ENCODE results near the gene SP2. TPM values are rescaled to one million over a fixed set of nuclear protein-coding genes. Genes with fewer than 3 reads are reported as not detected.

The SP2 gene
- total RNA-seq, 1 donor from 2014 or later, result 18.0 TPM

DNA sequence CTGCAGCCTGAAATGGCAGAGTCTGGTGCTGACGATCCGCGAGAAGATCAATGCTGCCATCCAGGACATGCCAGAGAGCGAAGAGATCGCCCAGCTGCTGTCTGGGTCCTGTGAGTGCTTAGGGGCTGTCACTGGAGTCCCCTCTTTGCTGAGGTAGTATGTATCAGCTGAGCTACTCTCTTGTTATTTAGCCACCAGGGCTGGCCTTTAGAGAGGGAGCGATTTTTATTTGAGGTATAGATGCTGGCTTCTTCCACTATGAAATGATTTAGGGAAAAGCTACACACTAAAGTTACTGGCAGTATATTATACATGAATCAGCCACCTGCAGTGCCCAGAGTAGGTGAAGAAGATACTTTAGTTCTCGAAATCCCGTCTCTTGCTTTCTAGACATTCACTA lies 77.5 kb downstream of the SP2 start:
- TF ChIP-seq, protein P1, sequence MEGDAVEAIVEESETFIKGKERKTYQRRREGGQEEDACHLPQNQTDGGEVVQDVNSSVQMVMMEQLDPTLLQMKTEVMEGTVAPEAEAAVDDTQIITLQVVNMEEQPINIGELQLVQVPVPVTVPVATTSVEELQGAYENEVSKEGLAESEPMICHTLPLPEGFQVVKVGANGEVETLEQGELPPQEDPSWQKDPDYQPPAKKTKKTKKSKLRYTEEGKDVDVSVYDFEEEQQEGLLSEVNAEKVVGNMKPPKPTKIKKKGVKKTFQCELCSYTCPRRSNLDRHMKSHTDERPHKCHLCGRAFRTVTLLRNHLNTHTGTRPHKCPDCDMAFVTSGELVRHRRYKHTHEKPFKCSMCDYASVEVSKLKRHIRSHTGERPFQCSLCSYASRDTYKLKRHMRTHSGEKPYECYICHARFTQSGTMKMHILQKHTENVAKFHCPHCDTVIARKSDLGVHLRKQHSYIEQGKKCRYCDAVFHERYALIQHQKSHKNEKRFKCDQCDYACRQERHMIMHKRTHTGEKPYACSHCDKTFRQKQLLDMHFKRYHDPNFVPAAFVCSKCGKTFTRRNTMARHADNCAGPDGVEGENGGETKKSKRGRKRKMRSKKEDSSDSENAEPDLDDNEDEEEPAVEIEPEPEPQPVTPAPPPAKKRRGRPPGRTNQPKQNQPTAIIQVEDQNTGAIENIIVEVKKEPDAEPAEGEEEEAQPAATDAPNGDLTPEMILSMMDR (IDR thresholded peaks at IDR 0.05; ENCODE audit: unreplicated experiment), result no peak
- Mint-ChIP-seq H3K36me3 (peaks cover 18% of the 10 kb centered on the region), H3K27ac (no peak overlapping the region), H3K9me3 (no peaks in the 10 kb centered on the region), H3K4me1 (peaks cover 24% of the 10 kb centered on the region), H3K4me3 (no peak overlapping the region), H3K27me3 (ENCODE audit: low read depth) (no peaks in the 10 kb centered on the region)
- no peak for DNase-seq (ENCODE audit: low spot score in 2 of 2, unreplicated experiment in 2 of 2)

DNA sequence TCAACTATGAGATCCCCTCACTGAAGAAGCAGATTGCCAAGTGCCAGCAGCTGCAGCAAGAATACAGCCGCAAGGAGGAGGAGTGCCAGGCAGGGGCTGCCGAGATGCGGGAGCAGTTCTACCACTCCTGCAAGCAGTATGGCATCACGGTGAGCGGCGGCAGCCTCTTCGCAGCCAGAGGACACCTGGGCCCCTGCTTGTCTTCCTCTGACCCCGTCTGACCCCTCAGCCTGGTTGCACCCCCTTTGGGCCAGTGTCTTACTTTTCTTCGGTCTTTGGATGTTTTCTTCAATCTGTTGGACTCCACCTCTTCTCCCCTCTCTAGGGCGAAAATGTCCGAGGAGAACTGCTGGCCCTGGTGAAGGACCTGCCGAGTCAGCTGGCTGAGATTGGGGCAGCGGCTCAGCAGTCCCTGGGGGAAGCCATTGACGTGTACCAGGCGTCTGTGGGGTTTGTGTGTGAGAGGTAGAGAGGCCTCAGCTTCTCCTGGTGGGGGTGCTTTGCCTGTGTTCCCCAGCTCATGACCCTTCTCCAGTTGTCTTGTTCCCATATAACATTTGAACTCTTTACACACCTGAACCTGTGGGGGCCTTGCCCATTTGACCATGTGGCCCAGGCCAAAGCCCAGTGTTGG lies 79.3 kb downstream of the SP2 start:
- peaks cover 16% of the 10 kb centered on the region for H3K4me1 Mint-ChIP-seq
- no peaks in the 10 kb centered on the region for H3K27me3 Mint-ChIP-seq (ENCODE audit: low read depth)
- no peak for DNase-seq (ENCODE audit: low spot score in 2 of 2, unreplicated experiment in 2 of 2)
- TF ChIP-seq, protein P1 (IDR thresholded peaks at IDR 0.05; ENCODE audit: unreplicated experiment), result no peak
- H3K9me3 Mint-ChIP-seq, result no peaks in the 10 kb centered on the region
- peaks cover 32% of the 10 kb centered on the region for H3K36me3 Mint-ChIP-seq
- H3K4me3 Mint-ChIP-seq, result no peak overlapping the region
- no peak overlapping the region for H3K27ac Mint-ChIP-seq

DNA sequence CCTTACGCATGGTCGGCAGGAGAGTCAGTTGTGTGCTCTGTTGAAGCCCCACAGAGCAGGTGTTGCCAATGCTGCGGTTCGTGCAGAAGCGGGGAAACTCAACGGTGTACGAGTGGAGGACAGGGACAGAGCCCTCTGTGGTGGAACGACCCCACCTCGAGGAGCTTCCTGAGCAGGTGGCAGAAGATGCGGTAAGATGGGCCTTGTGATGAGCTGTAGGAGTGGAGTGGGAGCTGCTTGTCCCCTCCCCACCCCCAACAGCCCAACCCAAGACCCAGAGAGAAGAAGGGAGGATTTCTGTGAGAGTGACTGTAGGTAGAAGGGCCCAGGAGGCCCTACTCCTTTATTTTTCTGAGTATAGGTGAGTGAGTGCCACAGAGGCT lies 79.8 kb downstream of the SP2 start:
- Mint-ChIP-seq H3K4me1 (peaks cover 13% of the 10 kb centered on the region), H3K36me3 (peaks cover 37% of the 10 kb centered on the region)
- TF ChIP-seq, protein P1 (IDR thresholded peaks at IDR 0.05; ENCODE audit: unreplicated experiment), result no peak

DNA sequence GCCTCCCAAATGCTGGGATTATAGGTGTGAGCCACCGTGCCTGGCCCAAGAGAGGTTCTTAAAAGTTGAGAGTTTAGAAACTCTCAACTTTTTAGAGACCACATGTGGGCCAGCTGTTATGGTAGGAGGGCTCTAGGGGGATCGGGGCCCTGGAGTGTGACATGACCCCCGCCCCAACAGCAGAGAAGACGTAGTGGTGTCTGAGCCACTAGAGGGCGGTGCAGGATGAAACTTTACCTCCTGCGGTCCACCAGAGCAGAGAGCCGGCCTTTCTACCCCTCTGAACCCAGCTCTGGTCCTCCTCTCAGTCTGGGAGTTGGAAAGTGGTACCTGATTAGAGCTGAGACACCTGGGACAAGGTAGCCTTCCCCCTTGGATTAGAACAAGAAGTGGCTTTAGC lies 82.3 kb downstream of the SP2 start:
- Mint-ChIP-seq H3K9me3 (no peaks in the 10 kb centered on the region), H3K27me3 (ENCODE audit: low read depth) (no peaks in the 10 kb centered on the region), H3K27ac (no peak overlapping the region), H3K4me3 (no peak overlapping the region), H3K4me1 (peaks cover 13% of the 10 kb centered on the region), H3K36me3 (peaks cover 42% of the 10 kb centered on the region)
- peak; percentile 47 to 65 for DNase-seq (ENCODE audit: low spot score in 2 of 2, unreplicated experiment in 2 of 2)
- TF ChIP-seq, protein P1 (IDR thresholded peaks at IDR 0.05; ENCODE audit: unreplicated experiment), result peak; percentile 75

More for the DNA sequence above, 79.8 kb downstream of the SP2 start:
- Mint-ChIP-seq H3K9me3 (no peaks in the 10 kb centered on the region), H3K27me3 (ENCODE audit: low read depth) (no peaks in the 10 kb centered on the region), H3K27ac (no peak overlapping the region), H3K4me3 (no peak overlapping the region)
- no peak for DNase-seq (ENCODE audit: low spot score in 2 of 2, unreplicated experiment in 2 of 2)

Other genes starting within 250 kb of the SP2 start
- 284 to 314 TPM (median 302 TPM) in 3 replicates for gene KPNB1, start 246.3 kb upstream of the SP2 start, total RNA-seq
- 49.8 to 53.9 TPM (median 52.7 TPM) in 3 replicates for gene TBKBP1, start 202.1 kb upstream of the SP2 start, total RNA-seq
- gene TBX21, start 163.0 kb upstream of the SP2 start, total RNA-seq, result not detected in 3 replicates
- gene OSBPL7, start 74.4 kb upstream of the SP2 start, total RNA-seq, result 21.7 to 25.1 TPM (median 22.0 TPM) in 3 replicates
- gene MRPL10, start 64.7 kb upstream of the SP2 start, total RNA-seq, result 41.0 to 46.5 TPM (median 45.6 TPM) in 3 replicates
- gene LRRC46, start 64.6 kb upstream of the SP2 start, total RNA-seq, result 0.16 TPM in 1 of 3 replicates, not detected in the others
- 49.7 to 50.7 TPM (median 50.7 TPM) in 3 replicates for gene SCRN2, start 55.0 kb upstream of the SP2 start, total RNA-seq
- 15.9 to 17.6 TPM (median 16.0 TPM) in 3 replicates for gene SP6, start 45.1 kb upstream of the SP2 start, total RNA-seq
- gene PNPO, start 45.3 kb downstream of the SP2 start, total RNA-seq, result 7.4 to 10.4 TPM (median 8.3 TPM) in 3 replicates
- 3.4 to 3.6 TPM (median 3.4 TPM) in 3 replicates for gene PRR15L, start 61.6 kb downstream of the SP2 start, total RNA-seq
- 231 to 251 TPM (median 236 TPM) in 3 replicates for gene CDK5RAP3, start 74.9 kb downstream of the SP2 start, total RNA-seq
- 28.2 to 31.8 TPM (median 30.7 TPM) in 3 replicates for gene COPZ2, start 141.6 kb downstream of the SP2 start, total RNA-seq
- 134 to 137 TPM (median 136 TPM) in 3 replicates for gene NFE2L1, start 152.1 kb downstream of the SP2 start, total RNA-seq
- gene CBX1, start 205.2 kb downstream of the SP2 start, total RNA-seq, result 142 to 145 TPM (median 143 TPM) in 3 replicates
- 16.2 to 20.1 TPM (median 18.4 TPM) in 3 replicates for gene SNX11, start 211.5 kb downstream of the SP2 start, total RNA-seq